ENCODE results near the gene EIF4ENIF1.
"Not testable (repeated sequence)": the region's sequence is repeated elsewhere in the genome, so short reads cannot be mapped to it uniquely, and the experiment has no call there.

The EIF4ENIF1 gene

DNA sequence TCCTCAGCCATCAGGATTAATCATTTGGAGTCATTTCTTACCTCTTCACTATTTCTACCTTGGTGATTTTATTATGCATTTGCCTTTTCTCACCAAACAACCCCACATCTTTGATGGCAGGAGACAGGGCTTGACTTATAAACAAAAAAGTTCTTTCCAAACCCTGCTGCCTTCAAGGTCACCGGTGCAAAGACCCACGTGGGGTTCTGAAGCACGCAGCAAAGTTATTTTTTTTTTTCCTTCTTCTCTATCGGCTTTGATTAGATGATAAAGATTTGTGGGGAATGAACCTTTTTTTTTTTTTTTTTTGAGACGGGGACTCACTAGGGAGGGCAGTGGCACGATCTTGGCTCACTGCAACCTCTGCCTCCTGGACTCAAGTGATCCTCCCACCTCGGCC is 46.1 kb downstream of the EIF4ENIF1 start:
- H3K4me3 ChIP-seq (ENCODE audit: low read depth, low read length) = no peak overlapping the region

DNA sequence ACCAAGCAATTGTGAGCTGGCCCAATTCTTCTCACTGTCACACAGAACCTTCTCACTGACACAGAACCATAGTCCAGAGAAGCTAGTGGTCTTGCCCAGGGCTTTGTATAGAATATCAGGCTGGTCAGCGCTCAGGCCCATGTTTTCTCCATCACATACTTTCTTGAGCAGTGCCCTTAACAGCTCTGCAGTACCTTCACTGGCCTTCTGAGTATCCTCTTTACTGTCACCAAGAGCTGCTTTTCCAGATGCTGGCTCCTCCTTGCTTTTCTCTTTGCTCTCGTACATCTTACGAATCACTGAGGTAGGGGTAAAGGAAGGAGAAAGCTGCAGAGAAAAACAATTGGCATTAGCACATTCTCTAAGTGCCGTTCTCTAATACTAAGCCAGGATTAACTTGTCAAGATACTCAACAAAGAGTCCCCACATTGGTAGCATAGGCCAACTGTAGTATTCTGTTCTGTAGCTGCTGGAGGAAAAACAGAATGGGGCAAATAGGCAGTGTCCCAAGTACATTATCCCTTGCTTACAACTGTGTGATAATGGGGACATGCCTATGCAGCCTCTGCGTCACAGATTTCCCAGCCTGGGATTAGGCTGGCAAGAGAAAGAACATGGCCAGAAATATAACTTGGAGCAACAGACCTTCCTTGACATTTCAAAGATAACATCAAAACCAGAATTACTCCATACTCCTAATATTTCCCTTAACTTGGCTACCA is 46.7 kb downstream of the EIF4ENIF1 start:
- no peak overlapping the region for H3K4me3 ChIP-seq (ENCODE audit: low read depth, low read length)

DNA sequence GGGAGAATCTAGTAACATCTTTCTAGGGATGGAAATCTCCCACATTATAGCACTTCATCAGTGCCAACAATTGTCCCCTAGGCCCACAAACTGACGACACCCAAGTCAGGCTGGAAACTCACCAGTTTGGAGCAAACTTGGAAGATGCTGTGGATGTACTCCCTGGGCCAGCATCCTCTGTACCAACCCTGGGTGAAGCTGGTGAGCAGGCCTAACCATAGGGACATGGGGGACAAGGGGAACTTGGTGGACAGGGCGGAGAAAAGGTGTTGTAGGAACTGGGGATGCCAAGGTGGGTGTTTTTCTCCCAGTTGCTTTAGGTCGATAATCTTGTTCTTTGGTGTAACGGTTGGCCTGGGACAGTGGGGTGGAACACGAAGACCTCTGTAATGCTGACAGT is 48.0 kb downstream of the EIF4ENIF1 start:
- no peak overlapping the region for H3K4me3 ChIP-seq (ENCODE audit: low read depth, low read length)

DNA sequence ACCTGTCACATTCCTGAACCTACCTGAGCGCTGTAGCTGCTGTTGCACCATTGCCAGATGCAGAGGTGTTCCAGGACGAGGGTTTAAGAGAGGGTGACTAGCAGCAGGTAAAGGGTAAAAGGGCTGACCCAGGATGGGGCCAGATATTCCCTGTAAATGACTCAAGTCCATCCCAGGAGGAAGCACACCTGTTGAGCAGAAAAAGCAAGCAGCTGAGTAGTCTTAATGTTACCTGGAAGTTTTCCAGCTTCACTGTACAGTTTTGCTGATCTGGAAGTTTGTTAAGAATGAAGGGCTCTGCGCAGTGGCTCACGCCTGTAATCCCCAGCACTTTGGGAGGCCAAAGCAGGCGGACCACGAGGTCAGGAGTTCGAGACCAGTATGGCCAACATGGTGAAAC is 49.0 kb downstream of the EIF4ENIF1 start:
- H3K4me3 ChIP-seq (ENCODE audit: low read depth, low read length) = no peak overlapping the region

DNA sequence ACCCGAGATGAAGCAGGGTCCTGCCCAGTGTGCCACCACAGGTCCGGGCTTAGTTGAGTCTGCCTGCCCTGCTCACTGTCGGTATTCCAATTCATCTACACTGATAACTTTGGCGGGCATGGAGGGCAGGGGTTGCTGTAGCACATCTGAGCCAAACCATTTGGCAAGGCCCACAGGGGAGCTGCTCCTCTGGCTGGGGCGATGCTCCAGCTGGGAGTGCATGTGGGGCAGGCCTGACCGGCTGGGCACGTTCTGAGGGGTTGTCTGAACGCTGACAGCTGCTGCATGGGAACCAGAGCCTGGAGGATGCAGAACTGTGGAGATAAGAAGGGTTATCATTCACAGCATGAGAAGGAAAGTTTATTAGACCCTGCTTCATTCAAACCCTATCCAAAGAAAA is 49.8 kb downstream of the EIF4ENIF1 start:
- H3K4me3 ChIP-seq (ENCODE audit: low read depth, low read length) = no peak overlapping the region

DNA sequence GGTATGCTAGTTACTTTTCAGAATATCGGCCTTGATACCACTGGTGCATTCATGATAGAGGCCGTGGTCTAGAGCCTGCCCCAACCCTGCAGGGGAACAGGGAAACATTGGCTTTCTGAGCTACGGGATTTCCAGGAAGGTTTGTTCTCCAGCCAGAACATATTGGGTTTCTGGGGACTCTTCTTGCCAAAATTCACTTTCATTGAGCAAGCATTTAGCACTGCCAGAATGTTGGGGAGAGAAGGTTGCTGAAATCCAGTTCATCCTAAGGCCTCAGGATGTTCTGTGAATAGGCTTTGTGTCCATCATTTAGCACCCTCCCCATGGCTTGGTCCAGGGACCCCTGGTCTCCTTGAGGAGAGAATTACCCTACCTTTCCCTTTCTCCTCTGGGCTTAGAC is 53.5 kb downstream of the EIF4ENIF1 start:
- no peak overlapping the region for H3K4me3 ChIP-seq (ENCODE audit: low read depth, low read length)

DNA sequence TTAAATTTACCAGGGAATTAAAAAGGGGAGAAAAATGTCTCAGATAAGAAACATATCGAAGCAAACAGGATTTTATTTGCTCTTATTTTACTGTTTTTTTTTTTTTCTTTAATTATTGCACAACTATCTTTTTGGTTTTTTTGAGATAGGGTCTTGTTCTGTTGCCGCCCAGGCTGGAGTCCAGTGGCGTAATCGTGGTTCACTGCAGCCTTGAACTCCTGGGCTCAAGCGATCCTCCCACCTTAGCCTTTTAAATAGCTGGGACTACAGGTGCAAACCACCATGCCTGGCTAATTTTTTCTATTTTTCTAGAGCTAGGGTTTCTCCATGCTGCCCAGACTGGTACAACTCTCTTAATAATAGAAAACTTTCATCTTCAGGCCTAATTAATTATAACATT is 57.7 kb downstream of the EIF4ENIF1 start:
- no peak overlapping the region for H3K4me3 ChIP-seq (ENCODE audit: low read depth, low read length)

DNA sequence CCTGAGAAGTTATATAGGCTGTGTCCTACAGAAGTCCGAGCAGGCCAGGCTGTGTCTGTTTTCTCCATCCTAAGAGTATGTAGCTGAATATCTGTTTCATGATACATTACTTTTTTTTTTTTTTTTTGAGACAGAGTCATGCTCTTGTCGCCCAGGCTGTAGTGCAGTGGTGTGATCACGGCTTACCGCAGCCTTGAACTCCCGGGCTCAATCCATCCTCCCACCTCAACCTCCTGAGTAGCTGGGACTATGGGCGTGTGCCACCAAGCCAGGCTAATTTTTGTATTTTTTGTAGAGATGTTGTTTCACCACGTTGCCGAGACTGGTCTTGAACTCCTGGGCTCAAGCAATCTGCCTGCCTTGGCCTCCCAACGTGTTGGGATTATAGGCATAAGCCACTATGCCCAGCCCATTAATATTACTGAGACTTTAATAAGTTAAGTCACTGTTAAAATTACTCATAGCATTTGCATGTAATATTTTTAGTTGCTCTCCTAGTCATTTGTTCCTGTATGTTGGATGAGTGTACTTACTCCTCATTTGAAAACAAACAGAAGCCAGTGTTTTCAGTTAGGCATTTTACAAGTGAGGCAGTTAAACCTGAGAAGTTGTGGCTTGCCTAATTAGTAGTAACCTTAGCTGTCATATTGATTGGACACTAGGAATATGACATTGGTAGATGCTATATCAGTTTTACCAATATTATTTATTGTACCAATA is 64.2 kb downstream of the EIF4ENIF1 start:
- no peak overlapping the region for H3K4me3 ChIP-seq (ENCODE audit: low read depth, low read length)

DNA sequence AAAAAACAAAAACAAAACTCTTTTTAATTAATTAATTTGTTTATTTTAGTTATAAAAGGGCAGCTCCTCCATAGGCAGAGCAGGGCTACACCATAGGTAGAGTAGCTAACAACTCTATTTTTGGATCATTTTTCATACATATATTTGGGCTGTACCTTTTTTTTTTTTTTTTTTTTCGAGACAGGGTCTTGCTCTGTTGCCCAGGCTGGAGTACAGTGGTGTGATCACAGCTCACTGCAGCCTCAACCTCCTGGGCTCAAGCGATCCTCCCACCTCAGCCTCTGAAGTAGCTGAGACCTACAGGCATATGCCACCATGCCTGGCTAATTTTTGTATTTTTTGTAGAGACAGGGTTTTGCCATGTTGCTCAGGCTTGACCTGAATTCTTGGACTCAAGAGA is 87.3 kb downstream of the EIF4ENIF1 start:
- H3K4me3 ChIP-seq (ENCODE audit: low read depth, low read length) = not testable (repeated sequence)

DNA sequence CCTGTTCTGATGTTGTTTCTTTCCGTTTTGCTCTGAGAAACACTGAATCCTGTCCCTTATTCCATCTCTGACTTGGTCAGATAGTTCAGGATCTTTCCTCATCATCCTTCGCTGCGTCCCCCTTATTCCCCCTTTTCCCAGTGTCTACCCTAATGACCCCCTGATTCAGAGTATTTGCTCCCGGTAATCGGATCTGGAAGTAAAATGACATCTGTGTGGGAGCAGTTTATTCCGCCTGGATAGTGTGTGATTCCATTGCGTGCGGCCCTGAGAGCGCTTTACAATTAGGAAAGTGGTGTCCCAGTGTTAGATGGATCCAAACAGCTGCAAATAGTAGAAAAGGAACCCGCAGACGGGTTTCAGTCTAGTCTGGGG is 89.6 kb downstream of the EIF4ENIF1 start:
- peak overlapping the region; percentile 99 for H3K4me3 ChIP-seq (ENCODE audit: low read depth, low read length)

DNA sequence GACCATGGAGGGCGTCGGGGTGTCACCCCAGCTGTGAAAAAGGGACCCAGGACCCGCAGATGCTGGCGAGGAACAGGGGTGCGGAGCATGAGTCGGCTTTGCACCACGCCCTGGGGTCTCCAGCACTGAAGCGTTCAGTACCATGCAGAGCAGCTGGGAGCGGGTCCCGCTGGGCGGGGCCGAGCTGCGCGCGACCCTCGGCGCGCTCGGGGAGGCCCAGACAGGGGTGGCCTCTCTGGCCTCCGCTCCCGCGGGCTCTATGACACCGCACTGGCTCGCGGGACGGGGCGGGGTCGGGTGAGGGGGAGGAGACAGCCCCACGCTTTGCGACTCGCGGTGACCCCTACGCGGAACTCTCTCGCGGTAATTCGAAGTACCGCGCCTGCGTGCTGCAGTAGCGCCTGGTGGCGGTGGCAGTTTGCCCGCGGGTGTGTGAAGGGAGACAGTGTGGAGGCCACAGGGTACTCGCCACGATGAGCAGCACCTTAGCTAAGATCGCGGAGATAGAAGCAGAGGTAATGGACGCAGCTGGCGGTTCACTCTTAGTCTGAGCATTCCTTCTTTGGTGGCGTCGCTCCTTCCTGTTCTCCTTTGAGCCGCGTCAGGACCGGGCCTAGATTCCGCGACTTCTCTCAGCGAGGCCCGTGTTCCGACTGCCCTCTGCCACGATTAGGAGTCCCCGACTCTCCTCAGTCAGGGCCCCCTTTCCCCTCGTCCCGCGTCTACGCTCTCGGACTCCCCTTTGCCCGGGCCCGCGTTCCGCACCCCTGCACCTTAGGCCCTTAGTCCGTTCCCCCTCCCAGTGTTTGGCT is 90.2 kb downstream of the EIF4ENIF1 start, which contains the start of gene DRG1:
DRG1 (plus strand) TSS at position 394 of the 812 bp plus-strand sequence; CDS start at position 474, 80 bp downstream.
- peak within 1 kb of the TSS; percentile 99 for H3K4me3 ChIP-seq (ENCODE audit: low read depth, low read length)

DNA sequence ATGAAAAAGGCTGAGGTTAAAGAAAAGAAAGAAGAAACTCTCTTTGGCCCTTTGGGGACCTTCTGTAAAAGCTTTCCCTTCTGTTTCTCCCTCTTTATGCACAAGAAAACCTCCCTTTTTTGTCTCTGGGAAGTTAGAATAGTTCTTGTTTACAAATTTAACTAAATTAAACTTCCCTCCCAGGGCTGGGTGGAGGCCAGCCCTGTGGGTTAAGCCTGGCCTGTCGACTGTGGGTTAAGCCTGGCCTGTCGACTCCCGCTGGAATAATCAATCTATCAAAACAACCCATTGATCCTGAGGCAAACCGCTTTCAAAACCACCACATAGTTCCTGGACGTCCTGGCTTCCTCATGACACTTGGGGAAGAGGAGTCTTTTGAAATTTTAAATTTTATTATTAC is 91.4 kb downstream of the EIF4ENIF1 start:
- no peak overlapping the region for H3K4me3 ChIP-seq (ENCODE audit: low read depth, low read length)

DNA sequence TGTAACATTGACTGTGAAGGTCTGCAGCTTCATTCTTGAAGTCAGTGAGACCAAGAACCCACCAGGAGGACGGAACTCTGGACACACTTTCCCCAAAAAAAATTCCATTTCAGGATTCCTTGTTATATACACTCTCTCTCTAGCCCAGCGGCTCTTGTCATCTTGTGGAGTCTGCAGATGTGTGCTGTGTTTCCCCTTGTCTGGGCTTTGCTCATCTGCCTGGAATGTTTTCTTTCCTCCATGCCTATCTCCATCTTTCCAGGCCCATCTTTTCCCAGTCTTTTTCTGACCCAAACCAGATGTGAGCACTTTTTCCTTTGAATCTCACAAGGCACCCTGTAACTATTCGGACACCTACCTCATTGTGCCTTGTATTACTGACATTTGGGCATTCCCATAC is 95.3 kb downstream of the EIF4ENIF1 start:
- no peak overlapping the region for H3K4me3 ChIP-seq (ENCODE audit: low read depth, low read length)

DNA sequence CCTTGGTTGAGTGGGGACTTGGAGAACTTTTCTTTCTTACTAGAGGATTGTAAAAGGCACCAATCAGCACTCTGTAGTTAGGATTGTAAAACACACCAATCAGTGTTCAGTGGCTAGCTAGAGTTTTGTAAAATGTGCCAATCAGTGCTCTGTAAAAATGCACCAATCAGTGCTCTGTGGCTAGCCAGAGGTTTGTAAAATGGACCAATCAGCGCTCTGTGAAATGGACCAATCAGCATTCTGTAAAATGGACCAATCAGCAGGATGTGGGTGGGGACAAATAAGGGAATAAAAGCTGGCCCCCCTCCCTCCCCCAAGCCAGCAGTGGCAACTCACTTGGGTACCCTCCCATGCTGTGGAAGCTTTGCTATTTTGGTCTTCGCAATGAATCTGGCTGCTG is 95.7 kb downstream of the EIF4ENIF1 start:
- H3K4me3 ChIP-seq (ENCODE audit: low read depth, low read length) = no peak overlapping the region
